ENCODE results near the gene SHISA6.

Gene SHISA6

GRCh38 chr17:11608396-11608795 is 367.4 kb downstream of the SHISA6 start:
- DNase-seq = no peak

DNA sequence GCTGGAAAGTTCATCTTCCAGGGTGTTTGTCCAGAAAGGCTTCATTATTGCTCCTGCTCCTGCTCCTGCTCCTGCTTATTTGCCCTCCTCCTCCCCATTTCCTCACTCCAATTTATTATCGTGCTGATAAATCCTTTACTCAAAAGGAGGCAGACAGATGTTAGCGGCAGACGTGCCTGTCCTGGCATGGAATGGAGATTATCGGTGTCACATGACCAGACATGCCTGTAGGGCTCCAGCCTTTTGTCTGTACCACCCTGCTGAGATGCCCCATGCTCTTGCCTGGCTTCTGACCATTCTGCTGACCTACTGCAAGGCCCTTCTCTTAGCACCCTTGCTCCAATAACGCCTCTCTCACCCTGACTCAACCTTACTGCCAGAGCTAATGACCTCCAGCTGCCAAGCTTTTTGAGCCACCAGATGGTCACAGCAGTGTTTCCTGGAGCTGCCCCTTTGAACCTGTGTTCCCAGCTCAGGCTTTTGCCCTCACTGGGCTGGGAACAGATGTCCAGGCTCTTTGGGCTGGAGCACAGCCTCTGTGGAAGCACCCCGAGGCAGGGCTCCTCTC is 370.1 kb downstream of the SHISA6 start:
- no peak for DNase-seq

- DNase-seq = no peak
Measured at GRCh38 chr17:11612956-11613355, 371.9 kb downstream of the SHISA6 start.

All from activated effector memory CD4-positive, alpha-beta T cell treated with anti-CD3 and anti-CD28 coated beads, Interleukin-2, amount 50 U/mL, for 16 hours (primary cell).